Tibial artery (tissue), 4 donors: ENCODE data around the gene MACF1.
A peak's percentile ranks its signal among the peaks of the same experiment; 100 is the strongest.

Experiments
- DNase-seq, 2 donors: peaks; one replicate each; pipeline ENCODE4 v3.0.0-alpha.2; 2019
- H3K27ac ChIP-seq, 2 donors: fragments of 200-600 bp; sonication (generic) in 1 of 2; 1 replicate in 1 of 2; 2 replicates in 1 of 2; pipeline ENCODE4 v1.5.1; 2018 to 2019; ENCODE audit warnings: mild to moderate bottlenecking in 1 of 2
- H3K27me3 ChIP-seq, 2 donors: fragments of 200-600 bp; sonication (generic) in 1 of 2; one replicate each; pipeline versions ENCODE4 v1.5.1 to v1.6.0; 2016 to 2019
- H3K36me3 ChIP-seq, 3 donors: fragments of 200-600 bp; sonication (generic) in 2 of 3; one replicate each; pipeline ENCODE4 v1.5.1; 2016 to 2019; ENCODE audit warnings: mild to moderate bottlenecking in 2 of 3
- H3K4me1 ChIP-seq, 4 donors: fragments of 200-600 bp; sonication (generic) in 2 of 4; 1 replicate in 3 of 4; 2 replicates in 1 of 4; pipeline ENCODE4 v1.5.1; 2016 to 2019
- H3K4me3 ChIP-seq, 2 donors: fragments of 200-600 bp; sonication (generic) in 1 of 2; 1 replicate in 1 of 2; 2 replicates in 1 of 2; pipeline ENCODE4 v1.5.1; 2018 to 2019; ENCODE audit warnings: mild to moderate bottlenecking in 2 of 2
- H3K9me3 ChIP-seq, 3 donors: fragments of 200-600 bp; sonication (generic) in 1 of 3; one replicate each; pipeline ENCODE4 v1.5.1; 2016 to 2019
- CTCF ChIP-seq, 2 experiments: fragments of 200-600 bp in 1 of 2; fragments of 450-650 bp in 1 of 2; IDR thresholded peaks; one replicate each; pipeline ENCODE4 v1.5.1; 2017 to 2019; ENCODE audit warnings: antibody characterized with exemption in 2 of 2, mild to moderate bottlenecking in 1 of 2, moderate library complexity in 1 of 2
- intact Hi-C: fragments of 100-400 bp; cut with DNase I; formaldehyde crosslinking; loops from one replicate; pipeline ENCODE4 v1.15.0; 2023; ENCODE audit warnings: low total_unique reads

MACF1 gene

GRCh38 chr1:39407896-39408640, 203.6 kb downstream of the MACF1 start:
- Histone ChIP-seq H3K4me3 (peak overlapping the region; percentile 89 to 93), H3K36me3 (peaks cover 0 to 6% (median 5%) of the 10 kb centered on the region in 3 donors), H3K27ac (peak overlapping the region; percentile 84 to 93), H3K27me3 (no peaks in the 10 kb centered on the region), H3K9me3 (no peaks in the 10 kb centered on the region), H3K4me1 (peaks cover 0 to 79% (median 59%) of the 10 kb centered on the region in 4 donors)
- DNase-seq = no peak
- no peak for TF ChIP-seq CTCF (IDR thresholded peaks at IDR 0.05)
- intact Hi-C loops = loop anchor here (5.0 to 10.0 kb wide), 2 partner anchors 213 to 301 kb away; no protein-coding TSS in a partner anchor

DNA sequence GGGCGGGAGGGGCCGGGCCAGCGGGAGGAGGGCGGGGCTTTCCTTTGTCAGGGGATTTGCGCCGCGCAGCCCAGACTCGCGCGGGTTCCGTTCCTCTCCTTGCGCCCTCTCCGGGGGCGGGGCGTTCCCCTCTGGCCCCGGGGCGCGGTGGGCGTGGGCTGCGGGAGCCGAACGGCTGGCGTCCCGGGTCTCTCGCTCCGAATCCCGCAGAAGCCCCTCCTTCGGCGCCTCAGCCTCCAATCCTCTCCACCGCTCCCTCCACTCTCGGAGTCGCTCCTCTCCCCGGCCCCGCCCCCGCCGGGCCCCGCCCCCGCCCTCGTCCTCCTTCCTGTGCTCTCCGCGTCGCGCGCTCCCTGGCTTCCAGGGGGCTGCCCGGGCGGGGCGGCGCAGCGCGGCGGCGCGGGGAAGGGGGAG, 204.2 kb downstream of the MACF1 start:
- Histone ChIP-seq H3K4me1 (peaks cover 0 to 83% (median 62%) of the 10 kb centered on the region in 4 donors), H3K9me3 (no peaks in the 10 kb centered on the region), H3K27ac (peak overlapping the region; percentile 84 to 93), H3K36me3 (peaks cover 0 to 8% (median 6%) of the 10 kb centered on the region in 3 donors), H3K27me3 (no peaks in the 10 kb centered on the region), H3K4me3 (peak overlapping the region; percentile 89 to 93)
- DNase-seq = peak; percentile 95 to 99
- intact Hi-C loops = loop anchor here (5.0 to 10.0 kb wide), 2 partner anchors 214 to 301 kb away; no protein-coding TSS in a partner anchor
- no peak for TF ChIP-seq CTCF (IDR thresholded peaks at IDR 0.05)

GRCh38 chr1:39409055-39409816, 204.7 kb downstream of the MACF1 start:
- intact Hi-C loops = loop anchor here (5.0 to 10.0 kb wide), 2 partner anchors 214 to 302 kb away; no protein-coding TSS in a partner anchor
- peaks cover 0 to 88% (median 68%) of the 10 kb centered on the region in 4 donors for H3K4me1 ChIP-seq
- H3K4me3 ChIP-seq = peak overlapping the region; percentile 89 to 93
- no peaks in the 10 kb centered on the region for H3K27me3 ChIP-seq
- peak overlapping the region; percentile 84 to 93 for H3K27ac ChIP-seq
- H3K9me3 ChIP-seq = no peaks in the 10 kb centered on the region
- H3K36me3 ChIP-seq = peaks cover 0 to 12% (median 6%) of the 10 kb centered on the region in 3 donors
- no peak for TF ChIP-seq CTCF (IDR thresholded peaks at IDR 0.05)
- DNase-seq = peak; percentile 63 to 76

DNA sequence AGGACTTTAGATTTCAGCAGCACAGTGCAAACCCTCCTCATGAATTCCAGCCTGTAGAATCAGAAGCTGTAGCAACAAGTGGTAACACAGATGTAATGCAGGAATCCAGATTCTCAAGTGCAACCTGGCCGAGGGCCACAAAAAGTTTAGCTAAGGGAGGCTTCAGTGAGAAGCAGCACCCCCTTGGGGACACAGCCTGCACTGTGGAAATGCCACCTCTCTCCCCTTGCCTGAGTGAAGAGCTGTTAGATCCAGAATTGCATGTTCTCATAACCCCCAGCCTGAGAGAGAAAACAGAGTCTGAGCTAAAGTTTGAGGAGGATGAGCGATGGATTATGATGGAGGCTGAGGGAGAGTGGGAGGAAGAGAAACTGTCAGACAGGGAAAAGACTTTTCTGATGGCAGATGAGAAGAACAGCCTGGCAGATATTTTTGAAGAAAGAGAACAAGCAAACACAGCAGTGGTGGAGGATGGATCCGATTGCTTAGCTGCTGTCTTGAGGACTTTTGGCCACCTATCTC, 206.5 kb downstream of the MACF1 start:
- H3K4me1 ChIP-seq = peaks cover 0 to 88% (median 66%) of the 10 kb centered on the region in 4 donors
- peak; percentile 81 to 85 for TF ChIP-seq CTCF (IDR thresholded peaks at IDR 0.05)
- intact Hi-C loops = loop anchor here (10.0 kb wide), 2 partner anchors 56 to 146 kb away; no protein-coding TSS in a partner anchor

More for the DNA sequence above, 206.5 kb downstream of the MACF1 start:
- H3K36me3 ChIP-seq = peaks cover 0 to 12% (median 6%) of the 10 kb centered on the region in 3 donors
- peak overlapping the region; percentile 5 to 93 for H3K27ac ChIP-seq
- peak overlapping the region; percentile 89 to 93 for H3K4me3 ChIP-seq
- peak; percentile 81 to 91 for DNase-seq
- H3K9me3 ChIP-seq = no peaks in the 10 kb centered on the region
- no peaks in the 10 kb centered on the region for H3K27me3 ChIP-seq
